Heart left ventricle (tissue), 13 donors: ENCODE data around the gene RGS6.

ENCODE experiments used
- POLR2A ChIP-seq, 2 donors: fragments of 450-650 bp; IDR thresholded peaks; one replicate each; pipeline ENCODE4 v1.6.1; 2017; ENCODE audit warnings: antibody characterized with exemption in 2 of 2, mild to moderate bottlenecking in 2 of 2, moderate library complexity in 2 of 2
- TF ChIP-seq, protein P1 (sequence below), 12 donors: fragments of 200-600 bp; sonication (generic) in 4 of 12; IDR thresholded peaks; one replicate each; pipeline versions ENCODE4 v1.5.0 to v1.8.0; 2018 to 2022; ENCODE audit warnings: antibody characterized with exemption in 12 of 12, mild to moderate bottlenecking in 5 of 12
- donor health status: ischemic (EF 13 %, LVEDD 7.1; RV severe dilation, severe dysfunction).
- donor health status: DM: no; HTN: yes; CAD: no.
- donor health status: DM: no; HTN: no; CAD: no.
- donor health status: ischemic (EF 25% LVEDD 6.9; RV normal size, moderate dysfunction).
- donor health status: ischemic (EF 25% LVEDD 5.7; RV mildly dilated, moderate dysfunction).
- donor health status: ischemic (EF 35%, LVEDD 5.7; RV mildly dilated, moderate dysfunction).
- donor health status: nonischemic (EF 11% LVEDD 7.7; RV severe dilation, severe dysfunction).
- donor health status: DM: yes; HTN: yes; CAD: no.
- donor health status: PGD.
- donor health status: ischemic (EF 29% LVEDD 5.4; RV normal size, mild dysfunction).
- donor health status: nonischemic (EF 23%, LVEDD 6.1; RV moderate dilation, normal function).

DNA sequence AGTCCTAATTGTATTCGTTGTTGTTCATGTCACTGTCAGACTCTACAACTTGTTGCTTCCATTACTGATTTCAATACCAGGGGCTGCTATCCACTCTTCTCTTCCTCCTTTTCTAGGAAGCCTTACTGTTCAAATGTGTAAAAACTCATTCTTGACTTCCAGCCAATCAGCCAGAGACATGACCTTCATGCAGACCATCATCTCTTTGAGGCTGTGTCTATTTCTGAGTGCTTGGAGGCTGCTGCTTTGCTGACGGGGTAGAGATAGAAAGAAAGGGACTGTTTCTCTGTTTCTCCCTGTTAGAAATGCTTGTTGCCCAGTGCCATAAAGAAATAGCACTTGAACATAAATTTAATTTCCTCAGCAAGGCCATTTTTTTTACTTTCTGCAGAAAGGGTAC lies 282.9 kb downstream of the RGS6 start:
- TF ChIP-seq, protein P1, sequence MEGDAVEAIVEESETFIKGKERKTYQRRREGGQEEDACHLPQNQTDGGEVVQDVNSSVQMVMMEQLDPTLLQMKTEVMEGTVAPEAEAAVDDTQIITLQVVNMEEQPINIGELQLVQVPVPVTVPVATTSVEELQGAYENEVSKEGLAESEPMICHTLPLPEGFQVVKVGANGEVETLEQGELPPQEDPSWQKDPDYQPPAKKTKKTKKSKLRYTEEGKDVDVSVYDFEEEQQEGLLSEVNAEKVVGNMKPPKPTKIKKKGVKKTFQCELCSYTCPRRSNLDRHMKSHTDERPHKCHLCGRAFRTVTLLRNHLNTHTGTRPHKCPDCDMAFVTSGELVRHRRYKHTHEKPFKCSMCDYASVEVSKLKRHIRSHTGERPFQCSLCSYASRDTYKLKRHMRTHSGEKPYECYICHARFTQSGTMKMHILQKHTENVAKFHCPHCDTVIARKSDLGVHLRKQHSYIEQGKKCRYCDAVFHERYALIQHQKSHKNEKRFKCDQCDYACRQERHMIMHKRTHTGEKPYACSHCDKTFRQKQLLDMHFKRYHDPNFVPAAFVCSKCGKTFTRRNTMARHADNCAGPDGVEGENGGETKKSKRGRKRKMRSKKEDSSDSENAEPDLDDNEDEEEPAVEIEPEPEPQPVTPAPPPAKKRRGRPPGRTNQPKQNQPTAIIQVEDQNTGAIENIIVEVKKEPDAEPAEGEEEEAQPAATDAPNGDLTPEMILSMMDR (IDR thresholded peaks at IDR 0.05), result no peak
- TF ChIP-seq POLR2A (IDR thresholded peaks at IDR 0.05), result no peak
